NCI-H187 treated with DMSO at 0.1 percent for 48 hours (cell line): ENCODE measurements around the gene TPCN1.

Experiments used
- DNase-seq: peaks from one replicate; lab custom pipeline; 2025; lab: John Stamatoyannopoulos, UW

The TPCN1 gene

GRCh38 chr12:113287146-113287898 is 66.1 kb downstream of the TPCN1 start:
- no peak for DNase-seq

- no peak for DNase-seq
Observed at GRCh38 chr12:113287899-113288282, 66.6 kb downstream of the TPCN1 start.

- no peak for DNase-seq
Observed at GRCh38 chr12:113289361-113289760, 68.1 kb downstream of the TPCN1 start.

DNA sequence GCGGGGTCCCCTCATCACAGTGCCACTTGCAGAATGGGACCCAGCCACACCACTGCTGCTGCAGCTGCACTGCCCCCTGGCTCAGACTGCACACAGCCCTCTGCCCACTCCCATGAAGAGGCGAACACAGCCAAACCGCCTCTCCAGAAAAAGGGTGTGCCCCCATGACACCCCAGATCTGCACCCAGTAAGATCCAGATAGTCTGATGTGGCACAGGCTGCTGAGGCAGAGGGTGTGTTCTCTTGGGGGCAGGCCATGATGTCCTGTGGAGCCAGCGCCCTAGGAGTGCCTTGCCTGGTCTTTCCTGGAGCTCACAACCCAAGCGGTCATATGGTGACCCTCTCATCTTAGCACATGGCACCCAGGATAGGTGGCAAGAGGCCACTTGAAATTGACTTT is 69.2 kb downstream of the TPCN1 start:
- no peak for DNase-seq

DNA sequence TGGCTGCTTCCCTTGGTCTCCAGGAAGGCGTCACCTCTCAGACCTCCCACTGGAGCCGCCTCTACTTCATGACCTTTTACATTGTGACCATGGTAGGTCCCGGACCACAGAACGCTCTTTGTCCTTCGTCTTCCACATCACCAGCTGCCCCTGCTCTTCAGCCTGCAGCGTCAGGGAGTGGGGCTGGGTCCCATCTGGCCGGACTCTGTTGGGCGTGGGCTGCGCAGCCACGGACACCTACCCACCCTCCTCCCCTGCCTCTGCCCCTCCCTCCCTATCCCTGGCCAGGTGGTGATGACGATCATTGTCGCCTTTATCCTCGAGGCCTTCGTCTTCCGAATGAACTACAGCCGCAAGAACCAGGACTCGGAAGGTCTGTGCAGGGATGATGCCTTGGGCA is 70.3 kb downstream of the TPCN1 start:
- no peak for DNase-seq

DNA sequence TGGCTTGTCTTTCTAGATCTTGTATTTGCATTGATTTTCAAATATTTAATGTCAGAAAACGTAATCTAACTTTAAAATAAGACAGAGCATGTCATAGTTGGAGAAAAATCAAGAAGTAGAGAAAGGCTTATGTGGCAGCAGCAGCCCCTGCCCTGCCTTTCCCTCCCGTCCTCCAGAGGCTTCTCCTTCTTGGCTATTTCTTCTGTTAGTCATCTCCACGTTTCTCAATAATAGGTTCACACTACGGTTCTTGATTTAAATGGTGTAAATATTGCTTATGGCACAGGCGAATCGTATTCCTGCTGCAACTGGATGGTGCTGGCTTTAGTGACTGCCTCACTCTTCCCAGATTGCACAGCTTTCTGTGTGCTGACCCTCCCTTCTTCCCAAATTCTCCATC is 70.8 kb downstream of the TPCN1 start:
- no peak for DNase-seq

DNA sequence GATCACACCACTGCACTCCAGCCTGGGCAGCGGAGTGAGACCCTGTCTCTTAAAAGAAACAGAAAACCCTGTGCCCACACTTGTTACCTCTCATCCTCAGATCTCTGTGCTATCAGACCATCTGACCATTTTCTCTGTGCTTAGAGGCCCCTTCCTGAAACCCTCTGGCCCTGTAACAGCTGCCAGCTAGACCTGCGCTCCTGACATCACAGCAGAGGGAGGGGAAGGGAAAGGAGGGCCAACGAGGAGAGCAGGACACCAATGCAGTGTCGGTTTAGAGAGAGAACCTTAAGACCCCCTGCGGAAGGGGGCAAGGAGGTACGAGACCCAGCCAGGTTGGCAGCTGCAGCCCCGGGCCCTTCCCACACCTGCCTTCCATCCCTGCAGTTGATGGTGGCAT is 71.3 kb downstream of the TPCN1 start:
- DNase-seq, result no peak

GRCh38 chr12:113293100-113293499 is 71.8 kb downstream of the TPCN1 start:
- DNase-seq, result no peak

- DNase-seq, result no peak
Observed at GRCh38 chr12:113295886-113296556, 74.8 kb downstream of the TPCN1 start.

GRCh38 chr12:113296557-113297213 is 75.4 kb downstream of the TPCN1 start:
- DNase-seq, result no peak

DNA sequence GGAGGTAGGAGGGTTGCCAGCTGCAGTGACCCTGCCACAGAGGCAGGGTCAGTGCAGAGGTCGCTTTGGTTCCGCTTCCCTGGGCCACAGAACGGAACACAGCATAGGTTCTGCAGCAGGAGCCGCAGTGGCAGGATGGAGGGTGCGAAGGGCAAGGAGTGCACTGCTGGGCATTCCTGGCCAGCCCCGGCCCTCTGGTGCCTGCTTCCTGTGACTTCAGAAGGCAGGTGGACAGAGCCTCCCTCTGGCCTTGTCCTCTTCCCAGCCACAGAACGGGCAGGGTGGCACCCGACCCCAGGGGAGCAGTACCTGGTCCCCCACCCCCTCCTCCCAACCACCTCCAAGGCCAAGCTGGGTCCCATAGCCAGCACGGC is 75.9 kb downstream of the TPCN1 start:
- DNase-seq, result no peak

DNA sequence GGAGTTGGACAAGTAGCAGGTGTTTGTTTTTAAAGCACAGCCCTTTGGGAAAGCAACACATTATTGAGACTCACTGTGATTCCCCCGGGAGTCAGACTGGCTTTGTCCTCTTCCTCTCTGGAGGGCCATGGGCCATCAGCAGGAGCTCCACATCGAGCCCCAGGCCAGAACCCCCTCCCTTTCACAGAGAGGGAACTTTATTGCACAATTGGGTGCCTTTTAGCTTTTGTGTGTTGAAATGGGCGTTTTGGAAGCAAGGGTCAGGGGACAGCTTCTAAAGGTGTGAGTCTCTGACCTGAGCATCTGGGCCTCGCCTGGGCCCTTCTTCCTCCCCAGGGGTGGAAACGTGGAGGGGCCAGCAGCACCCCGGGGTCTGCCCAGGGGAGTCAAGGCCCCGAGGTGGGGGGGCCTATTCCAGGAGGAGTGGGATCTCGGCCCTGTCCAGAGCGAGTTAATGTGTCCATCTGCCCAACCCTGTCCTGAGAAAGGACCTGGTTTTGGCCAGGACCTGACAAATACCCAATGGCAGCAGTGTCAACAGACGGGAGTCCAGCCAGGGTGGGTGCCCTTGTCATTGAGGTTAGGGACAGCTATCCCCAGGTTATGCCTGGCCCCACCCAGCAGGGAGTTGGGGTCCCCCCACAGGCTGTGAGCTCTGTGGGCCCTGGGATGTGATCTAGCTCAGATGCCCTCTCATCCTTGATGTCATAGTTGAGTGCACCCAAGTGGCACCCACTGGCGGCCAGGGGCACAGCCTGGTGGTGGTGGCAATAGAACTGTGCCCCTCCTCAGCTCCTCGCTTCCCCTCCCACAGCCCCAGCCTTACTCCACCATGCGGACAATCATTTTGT is 76.6 kb downstream of the TPCN1 start:
- DNase-seq, result no peak

DNA sequence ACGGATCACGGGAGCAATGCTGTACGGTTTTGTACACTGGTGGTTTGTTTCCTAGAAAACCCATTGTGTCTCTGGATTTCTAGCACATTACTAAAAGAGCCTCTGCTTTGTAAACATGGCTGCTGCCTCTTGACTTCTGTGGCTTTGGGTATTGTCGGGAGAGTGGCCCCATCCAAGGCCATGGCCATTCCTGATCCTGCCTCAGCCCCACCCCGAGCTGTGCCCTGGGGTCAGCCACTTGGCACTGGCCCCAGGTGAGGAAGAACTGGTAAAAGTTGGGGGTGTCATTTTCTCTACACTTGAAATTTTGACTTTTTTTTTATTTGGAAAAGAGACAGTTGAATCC is 77.2 kb downstream of the TPCN1 start:
- DNase-seq, result no peak

DNA sequence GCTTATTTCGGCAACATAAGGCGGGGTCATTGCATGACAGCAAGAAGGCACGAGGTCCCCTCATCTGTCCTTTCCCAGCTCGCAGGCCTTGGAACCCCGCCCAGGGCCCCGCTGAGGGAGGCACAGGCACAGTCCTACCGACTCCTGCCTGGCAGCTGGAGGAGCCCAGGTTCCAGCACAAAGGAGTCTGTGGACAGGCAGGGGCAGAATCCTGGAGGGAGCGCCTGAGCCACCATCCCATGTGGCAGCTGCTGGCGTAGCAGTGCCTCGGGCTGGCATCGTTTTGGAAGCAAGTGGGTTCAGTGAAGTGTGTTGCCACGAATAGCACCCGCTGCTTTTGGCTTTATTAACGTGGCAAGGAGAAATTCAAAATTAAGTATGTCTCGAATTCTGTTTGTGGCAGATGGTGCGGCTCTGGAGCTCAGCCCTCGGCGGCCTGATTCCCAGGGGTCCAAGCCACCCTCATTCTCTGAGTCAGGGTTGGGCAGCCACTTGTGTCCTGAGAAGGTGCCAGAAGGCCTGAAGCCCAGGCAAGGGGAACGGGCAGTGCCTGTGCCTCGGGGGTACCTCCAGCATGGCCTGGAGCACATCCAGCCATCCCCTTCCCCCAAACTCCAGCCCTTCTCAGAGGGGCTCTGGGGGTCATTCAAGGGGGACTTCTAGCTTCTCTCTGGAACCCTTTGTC is 77.7 kb downstream of the TPCN1 start:
- no peak for DNase-seq

GRCh38 chr12:113299619-113300237 is 78.5 kb downstream of the TPCN1 start:
- DNase-seq, result no peak

GRCh38 chr12:113301811-113302210 is 80.5 kb downstream of the TPCN1 start:
- no peak for DNase-seq

DNA sequence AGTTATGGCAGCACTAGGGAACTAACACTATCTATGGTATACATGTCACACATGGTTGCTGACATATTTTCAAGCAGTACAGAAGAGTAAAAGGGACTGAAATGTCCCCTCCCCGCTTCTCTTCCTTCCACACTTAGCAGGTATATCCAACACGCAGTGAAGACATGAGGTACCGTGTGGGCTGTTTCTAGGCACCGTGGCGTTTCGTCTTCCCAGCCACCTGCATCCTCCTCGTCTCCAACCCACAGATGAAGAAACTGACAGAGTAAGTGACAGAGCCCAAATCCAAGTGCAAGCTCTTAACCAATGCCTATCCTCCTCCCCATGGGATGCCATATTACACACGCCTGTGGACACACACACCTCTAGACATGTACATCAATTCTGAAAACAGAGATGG is 81.2 kb downstream of the TPCN1 start:
- no peak for DNase-seq

DNA sequence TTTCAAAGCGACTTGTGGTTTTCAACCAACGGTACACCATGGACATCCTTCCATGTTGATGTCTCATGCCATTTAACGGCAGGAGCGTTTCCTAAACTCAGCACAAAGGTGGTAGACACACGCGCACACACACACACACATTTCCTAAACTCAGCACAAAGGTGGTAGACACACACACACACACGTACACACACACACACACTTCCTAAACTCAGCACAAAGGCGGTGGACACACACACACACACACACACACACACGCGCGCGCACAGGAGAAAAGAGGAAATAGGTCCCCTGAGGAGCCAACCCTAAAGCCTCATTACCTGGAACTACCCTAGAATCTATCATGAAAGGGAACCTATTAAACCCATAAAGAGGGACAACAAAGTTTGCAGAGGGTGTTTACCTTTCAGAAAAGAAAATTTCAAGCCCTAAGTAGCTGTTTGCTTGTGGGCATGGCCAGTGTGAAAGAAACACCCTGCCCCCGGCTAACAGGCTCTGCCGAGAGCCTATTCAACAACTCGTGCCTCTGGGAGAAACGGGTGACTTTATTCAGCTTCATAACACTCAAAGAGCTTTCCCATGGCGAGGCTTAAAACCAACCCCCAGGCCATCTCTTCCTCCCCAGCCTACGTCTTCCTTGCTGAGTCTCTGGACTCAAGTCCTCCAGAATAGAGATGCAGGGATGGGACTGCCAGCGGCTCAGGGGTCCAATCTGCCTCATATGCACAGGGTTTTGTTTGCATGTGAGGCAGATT is 81.8 kb downstream of the TPCN1 start:
- DNase-seq, result no peak

DNA sequence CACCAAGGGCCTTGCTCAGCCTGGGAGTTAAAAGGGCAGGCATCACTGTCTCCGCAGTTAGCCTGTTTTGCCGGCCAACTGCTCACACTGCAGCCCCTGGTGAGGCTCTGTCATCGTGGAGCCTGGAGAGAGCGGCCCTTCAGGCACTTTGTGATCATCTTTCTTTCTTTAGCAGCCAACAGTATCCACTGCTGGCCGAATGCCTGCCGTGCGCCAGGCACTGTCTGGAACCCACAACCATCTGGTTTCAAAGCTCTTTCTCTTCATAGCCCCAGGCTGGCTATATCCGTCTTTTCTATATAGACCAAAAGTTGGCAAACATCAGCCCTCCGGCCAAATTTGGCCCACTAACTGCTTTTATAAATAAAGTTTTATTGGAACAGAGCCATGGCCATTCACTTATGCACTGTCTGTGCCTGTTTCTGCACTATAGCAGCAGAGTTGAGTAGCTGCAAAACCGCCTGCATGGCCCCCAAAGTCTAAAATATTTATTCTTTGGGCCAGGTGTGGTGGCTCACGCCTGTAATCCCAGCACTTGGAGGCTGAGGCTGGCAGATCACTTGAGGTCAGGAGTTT is 84.1 kb downstream of the TPCN1 start:
- DNase-seq, result no peak

GRCh38 chr12:113306382-113306781 is 85.1 kb downstream of the TPCN1 start:
- DNase-seq, result no peak
